Keratinocyte (primary cell): Measurements from ENCODE around the gene ZIC4.

Experiments
- CTCF ChIP-seq, 3 experiments: IDR thresholded peaks in 1 of 3; conservative IDR thresholded peaks in 1 of 3; optimal IDR thresholded peaks in 1 of 3; 2 replicates in 2 of 3; 3 replicates in 1 of 3; pipeline versions ENCODE3 to v1.5.1; 2011; ENCODE audit warnings: low read length in 3 of 3, mild to moderate bottlenecking in 3 of 3, moderate library complexity in 2 of 3, control low read depth in 1 of 3, inconsistent platforms in 1 of 3; ENCODE audit not compliant: insufficient read depth in 2 of 3; ENCODE audit errors: extremely low read depth in 1 of 3
- EZH2 ChIP-seq: IDR thresholded peaks from one replicate; pipeline ENCODE4 v1.6.1; 2012; ENCODE audit warnings: inconsistent platforms, mild to moderate bottlenecking, low read length, moderate library complexity

GRCh38 chr3:147355753-147356090, 50.6 kb downstream of the ZIC4 start:
- TF ChIP-seq EZH2 (peak; percentile 33), CTCF (optimal IDR thresholded peaks at IDR 0.05 in 1 of 3, IDR thresholded peaks at IDR 0.05 in 1 of 3, conservative IDR thresholded peaks at IDR 0.05 in 1 of 3; ENCODE audit: extremely low read depth in 1 of 3, insufficient read depth in 2 of 3, low read length in 3 of 3) (no peak)
